Hematopoietic multipotent progenitor cell treated with erythropoietin and hydrocortisone succinate and interleukin-3 and kit ligand, for 15 days (in vitro differentiated cells): ENCODE data around the gene CIC.

Experiments
- DNase-seq: peaks from one replicate; pipeline ENCODE4 v3.0.0-alpha.2; 2015; ENCODE audit warnings: low spot score

The CIC gene

GRCh38 chr19:42268704-42269477 is at the start of gene CIC:
TSS of gene CIC (plus strand) at chr19:42269252. CDS start at chr19:42271784, 2,532 bp downstream.
- peak; percentile 100 for DNase-seq

DNA sequence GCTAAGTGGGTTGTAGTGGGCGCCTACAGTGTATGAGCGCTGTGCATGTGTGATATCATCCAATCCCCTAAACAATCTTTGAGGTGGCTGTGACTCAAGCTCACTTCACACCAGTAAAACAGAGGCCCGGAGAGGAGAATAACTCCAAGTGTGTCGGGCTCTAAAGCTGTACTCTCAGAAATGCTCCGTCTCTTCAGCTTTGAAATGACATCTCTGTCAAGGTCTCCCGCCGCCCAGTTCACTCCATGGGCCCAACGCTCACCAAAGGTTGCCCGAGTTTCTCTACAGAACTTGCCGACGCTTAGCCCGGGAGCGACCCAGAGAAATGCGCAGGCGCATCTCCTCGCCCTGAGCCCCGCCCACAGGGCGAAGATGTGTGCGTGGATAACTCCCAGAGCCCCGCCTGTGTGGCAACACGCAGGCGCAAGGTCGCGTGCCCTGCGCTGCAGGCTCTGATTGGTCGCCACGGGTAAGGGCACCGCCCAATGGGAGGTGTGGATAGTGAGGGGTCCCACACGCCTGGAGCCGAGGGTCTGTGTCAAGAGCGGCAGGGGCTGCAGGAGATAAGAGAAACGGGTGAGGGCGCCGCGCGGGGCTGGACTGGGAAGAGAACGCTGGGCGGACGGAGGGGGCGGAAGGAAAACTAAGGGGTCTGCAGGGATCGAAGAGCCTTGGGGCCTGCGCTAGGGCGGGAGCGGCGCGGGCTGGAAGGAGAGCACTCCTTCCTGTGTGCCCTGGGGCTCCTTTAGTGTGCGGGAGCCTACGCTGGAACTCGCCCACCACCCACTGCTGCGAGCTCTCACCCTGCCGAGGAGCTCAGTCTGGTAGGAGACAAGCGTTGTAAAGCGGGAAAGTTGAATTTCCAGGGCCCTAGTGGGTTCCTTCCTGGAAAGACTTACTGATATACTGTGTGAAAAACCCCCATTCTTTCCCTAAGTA is 49.0 kb upstream of the CIC start, which contains the start of gene ZNF526:
ZNF526 (plus strand) TSS at position 501 of the 939 bp plus-strand sequence. CDS start 4,092 bp downstream, outside the sequence.
- peak; percentile 99 for DNase-seq

GRCh38 chr19:42220751-42221097 is 48.3 kb upstream of the CIC start:
- no peak for DNase-seq

- DNase-seq, result no peak
Observed at GRCh38 chr19:42224940-42225717, 43.9 kb upstream of the CIC start.

- DNase-seq, result no peak
Observed at GRCh38 chr19:42225718-42226292, 43.2 kb upstream of the CIC start.

- DNase-seq, result no peak
Observed at GRCh38 chr19:42226886-42227285, 42.2 kb upstream of the CIC start.

DNA sequence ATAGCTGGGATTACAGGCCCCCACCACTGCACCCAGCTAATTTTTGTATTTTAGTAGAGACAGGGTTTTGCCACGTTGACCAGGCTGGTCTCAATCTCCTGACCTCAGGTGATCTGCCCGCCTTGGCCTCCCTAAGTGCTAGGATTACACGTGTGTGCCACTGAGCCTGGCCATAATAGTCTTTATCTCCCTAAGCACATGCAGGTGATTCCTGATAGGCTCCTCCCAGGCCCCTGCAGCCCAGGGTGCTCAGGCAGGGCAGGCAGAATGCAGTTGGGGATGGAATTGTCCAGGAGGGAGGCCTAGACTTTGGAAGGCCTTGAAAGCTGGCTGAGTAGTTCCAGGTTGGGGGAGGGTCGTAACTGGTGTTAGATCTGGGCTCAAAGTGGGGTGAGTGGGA is 40.4 kb upstream of the CIC start:
- peak; percentile 48 for DNase-seq

DNA sequence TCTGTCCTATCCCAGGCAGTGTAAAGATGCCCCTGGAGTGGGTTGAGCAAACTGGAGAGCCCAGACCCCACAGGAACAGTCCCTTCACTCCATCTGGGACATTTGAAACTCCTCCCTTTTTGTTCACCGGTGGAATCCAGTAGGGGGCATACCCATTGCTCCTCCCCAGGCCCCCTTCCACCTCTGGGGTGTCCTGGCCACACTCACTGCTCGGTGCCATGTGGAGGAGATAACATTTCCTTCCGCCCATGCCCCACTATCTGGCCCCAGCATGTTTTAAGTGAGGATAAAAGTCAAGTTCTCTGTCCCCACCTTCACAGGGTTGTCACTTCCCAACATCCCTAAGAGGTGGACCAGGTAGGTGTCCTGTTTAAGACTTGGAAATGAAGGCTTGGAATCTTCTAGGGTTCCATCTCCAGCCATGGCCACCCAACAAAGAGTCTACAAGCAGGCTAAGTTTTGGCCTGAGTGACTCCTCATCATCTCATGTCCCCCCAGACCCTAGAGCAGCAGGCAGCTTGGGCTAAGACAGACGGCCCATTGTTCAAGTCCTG is 39.7 kb upstream of the CIC start:
- peak; percentile 88 for DNase-seq

- peak; percentile 90 for DNase-seq
Observed at GRCh38 chr19:42229855-42230351, 39.1 kb upstream of the CIC start.

- DNase-seq, result no peak
Observed at GRCh38 chr19:42230571-42230970, 38.5 kb upstream of the CIC start.

DNA sequence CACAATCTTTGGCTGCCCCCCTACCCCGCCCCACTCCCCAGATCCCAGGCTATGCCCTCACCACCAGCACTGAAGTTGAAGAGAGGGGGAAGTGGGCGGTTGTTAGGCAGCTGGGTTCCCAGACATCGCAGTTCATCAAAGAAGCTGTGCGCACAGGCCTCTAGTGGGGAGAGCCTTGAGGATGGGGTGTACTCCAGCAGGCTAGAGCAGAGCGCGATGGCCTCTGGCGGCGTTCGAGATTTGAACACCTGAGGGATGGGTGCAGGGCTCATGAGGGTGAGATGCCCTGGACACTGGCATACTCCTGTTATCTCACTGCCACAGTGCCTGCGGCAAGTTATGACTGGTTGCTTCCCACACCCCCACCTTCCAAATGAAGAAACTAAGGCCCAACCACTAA is 36.6 kb upstream of the CIC start:
- DNase-seq, result no peak

DNA sequence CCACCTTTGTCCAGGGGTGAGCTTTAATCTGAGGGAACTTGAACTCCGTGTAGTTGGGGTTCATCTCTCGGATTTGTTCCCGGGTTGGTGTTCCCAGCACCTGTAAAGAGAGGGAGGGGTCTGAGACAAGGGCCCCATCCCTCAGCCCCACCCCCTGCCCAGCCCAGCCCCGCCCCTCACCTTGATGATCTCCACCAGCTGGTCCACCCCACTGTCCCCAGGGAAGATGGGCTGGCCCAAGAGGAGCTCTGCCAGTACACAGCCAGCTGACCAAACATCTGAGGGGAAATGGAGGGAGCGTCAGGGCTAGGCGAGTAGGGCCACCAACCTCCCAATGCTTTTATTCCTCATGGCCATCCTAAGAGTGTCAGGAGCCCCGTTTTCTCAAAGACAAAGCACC is 35.9 kb upstream of the CIC start:
- no peak for DNase-seq

GRCh38 chr19:42233678-42234292 is 35.3 kb upstream of the CIC start:
- no peak for DNase-seq

DNA sequence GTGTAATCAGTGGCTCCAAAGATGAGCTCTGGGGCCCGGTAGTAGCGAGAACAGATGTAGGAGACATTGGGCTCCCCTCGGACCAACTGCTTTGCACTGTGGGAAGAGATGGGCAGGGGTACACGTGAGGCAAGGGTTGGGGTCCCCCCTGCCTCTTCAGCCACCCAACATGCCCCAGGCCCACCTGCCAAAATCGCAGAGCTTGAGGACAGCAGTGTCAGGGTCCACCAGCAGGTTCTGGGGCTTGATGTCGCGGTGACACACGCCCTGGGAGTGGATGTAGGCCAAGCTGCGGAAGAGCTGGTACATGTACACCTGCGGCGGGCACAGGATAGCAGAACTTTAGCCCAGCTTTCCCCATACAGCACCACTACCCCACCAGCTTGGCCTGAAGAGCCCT is 34.7 kb upstream of the CIC start:
- no peak for DNase-seq

DNA sequence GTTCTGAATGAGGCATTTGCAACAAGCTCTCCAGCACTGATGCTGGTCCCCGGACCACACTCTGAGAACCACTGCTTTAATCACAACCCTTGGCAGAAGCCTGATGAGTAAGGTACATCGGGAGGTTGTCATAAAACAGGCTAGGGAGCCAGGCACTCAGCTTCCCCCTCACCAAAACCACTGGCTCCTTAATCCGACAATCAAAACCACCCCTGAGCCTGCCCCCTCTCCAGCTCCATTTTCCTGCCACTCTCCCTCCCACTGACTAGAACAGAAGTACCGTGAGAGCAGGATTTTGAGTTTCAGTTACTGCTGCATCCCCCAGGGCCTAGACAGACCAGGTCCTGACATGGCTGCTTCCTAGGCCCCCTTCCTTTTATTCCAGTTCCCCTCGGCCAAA is 33.9 kb upstream of the CIC start:
- DNase-seq, result no peak

DNA sequence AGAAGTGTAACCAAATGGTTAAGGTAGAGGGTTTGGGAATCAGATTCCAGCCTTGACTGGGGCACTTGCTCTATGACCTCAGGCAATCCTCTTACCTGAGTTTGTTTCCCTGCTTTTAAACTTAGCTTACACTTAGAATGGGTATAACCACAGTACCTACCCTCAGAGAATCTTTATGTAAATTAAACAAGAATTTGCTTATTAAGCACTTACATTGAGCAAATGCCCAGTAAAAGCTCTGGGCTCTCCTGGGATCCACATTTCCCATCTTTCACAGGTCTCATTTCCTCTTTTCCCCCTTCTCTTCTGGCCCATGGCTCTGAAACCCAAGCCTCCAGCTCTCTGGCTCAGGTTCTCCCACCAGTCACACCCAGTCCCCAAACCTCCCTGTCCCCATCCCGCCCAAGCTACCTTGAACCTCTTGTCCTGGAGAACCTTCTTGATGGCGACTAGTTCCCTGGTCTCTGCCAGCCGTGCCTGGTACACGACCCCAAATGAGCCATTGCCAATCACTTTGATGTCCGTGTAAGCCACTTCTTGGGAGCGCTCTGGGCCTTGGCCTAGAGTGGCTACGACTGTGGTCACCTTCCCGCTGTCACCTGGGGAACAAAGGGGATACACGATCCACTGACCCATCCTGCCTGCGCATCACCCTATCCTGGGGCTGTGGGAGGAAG is 29.4 kb upstream of the CIC start:
- no peak for DNase-seq

DNA sequence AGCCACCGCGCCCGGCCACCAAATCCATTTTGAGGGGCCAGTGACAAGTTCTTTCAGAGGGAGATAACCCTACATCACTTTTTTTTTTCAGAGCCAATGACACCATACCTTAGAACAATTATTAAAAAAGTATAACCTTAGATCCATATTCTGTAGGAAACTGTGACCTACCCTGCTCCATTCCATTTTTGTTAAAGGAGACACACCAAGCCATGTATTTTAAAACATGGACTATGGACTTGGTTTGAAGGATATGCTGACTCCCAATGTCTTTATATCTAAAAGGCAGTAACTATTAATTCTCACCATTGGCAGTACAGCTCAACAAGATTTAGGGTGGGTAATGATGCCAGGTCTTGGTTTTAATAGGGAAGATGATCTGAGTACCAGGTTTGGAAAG is 27.8 kb upstream of the CIC start:
- DNase-seq, result no peak

DNA sequence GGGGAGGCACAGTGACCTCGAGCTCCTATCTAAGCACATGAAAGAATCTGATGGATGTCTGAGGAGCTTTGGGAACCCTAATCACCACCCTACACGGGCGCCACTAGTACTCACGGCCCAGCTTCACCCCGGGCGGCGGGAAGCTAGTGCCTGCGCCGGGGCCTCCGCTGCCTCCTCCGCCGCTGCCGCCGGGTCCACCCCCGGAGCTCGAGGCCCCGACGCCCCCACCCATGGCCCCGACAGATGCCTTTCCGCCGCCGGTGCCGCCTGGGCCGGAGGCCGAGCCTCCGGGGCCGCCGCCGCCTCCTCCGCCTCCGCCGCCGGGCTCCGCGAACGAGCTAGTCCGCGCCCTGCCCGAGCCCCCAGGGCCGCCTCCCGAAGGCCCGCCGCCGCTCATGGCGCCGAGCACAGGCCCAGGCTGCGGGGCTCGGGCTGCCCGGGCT is 27.0 kb upstream of the CIC start:
- peak; percentile 41 for DNase-seq

DNA sequence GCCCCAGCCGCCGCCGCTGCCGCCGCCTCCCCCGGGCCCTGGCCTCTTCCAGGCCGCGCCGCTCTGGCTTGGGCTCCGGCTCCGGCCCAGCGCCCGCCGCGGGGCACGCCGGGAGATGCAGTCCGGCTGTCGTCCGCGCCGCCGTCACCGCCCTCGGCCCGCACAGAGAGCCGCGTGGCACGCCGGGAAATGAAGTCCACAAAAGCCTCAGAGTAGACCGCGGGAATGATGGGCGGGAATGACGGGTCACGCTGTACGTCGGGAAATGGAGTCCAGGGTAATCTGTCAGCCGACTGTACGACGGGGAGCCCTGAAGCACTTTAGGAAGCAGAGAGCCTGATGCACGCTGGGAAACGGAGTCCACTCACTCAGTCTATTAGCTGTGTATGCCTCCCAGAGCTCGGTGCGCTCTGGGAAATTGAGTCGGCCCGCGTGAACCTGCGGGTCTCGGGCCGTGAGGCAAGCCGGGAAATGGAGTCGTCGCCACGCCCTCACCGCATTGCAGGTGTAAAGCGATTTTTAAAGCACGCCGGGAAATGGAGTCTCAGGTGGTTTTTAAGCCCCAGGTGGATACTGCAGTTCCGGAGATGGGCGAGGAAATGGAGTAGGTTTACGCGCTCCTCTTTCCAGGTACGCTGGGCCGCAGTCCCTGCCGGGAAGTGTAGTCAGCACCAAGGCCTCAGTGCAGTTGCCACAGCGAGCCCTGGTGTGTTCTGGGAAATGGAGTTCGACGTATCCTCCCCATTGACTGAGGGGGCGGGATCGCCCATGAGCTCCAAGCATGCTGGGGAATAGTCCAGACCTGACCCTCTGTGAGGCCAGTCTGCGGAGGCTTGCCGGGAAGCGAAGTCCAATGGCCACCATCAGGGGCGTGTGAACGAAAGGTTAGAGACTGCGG is 26.3 kb upstream of the CIC start, which contains the start of gene GSK3A:
GSK3A (minus strand) TSS at position 91 of the 898 bp plus-strand sequence. CDS start 137 bp downstream, outside the sequence.
- DNase-seq, result peak; percentile 97
